ENCODE results near the gene RNF217.

RNF217 gene

GRCh38 chr6:124987999-124988591 is 25.9 kb downstream of the RNF217 start:
- Histone ChIP-seq H3K4me3 (ENCODE audit: low read depth, low read length) (no peak overlapping the region), H3K36me3 (no peaks in the 10 kb centered on the region), H3K27me3 (no peaks in the 10 kb centered on the region), H3K4me1 (peaks cover 3% of the 10 kb centered on the region; the same call in 1 of the 2 replicates), H3K9me3 (no peaks in the 10 kb centered on the region)
- TF ChIP-seq CTCF (IDR thresholded peaks at IDR 0.05; ENCODE audit: low read depth, low read length): no peak
- no peak for DNase-seq

- no peak for DNase-seq
- H3K27me3 ChIP-seq: no peaks in the 10 kb centered on the region
- TF ChIP-seq CTCF (IDR thresholded peaks at IDR 0.05; ENCODE audit: low read depth, low read length): no peak
- H3K4me3 ChIP-seq (ENCODE audit: low read depth, low read length): no peak overlapping the region
- H3K4me1 ChIP-seq: peaks cover 3% of the 10 kb centered on the region; the same call in 1 of the 2 replicates
- H3K9me3 ChIP-seq: no peaks in the 10 kb centered on the region
- no peaks in the 10 kb centered on the region for H3K36me3 ChIP-seq
Measured at GRCh38 chr6:124989136-124989983, 27.1 kb downstream of the RNF217 start.

DNA sequence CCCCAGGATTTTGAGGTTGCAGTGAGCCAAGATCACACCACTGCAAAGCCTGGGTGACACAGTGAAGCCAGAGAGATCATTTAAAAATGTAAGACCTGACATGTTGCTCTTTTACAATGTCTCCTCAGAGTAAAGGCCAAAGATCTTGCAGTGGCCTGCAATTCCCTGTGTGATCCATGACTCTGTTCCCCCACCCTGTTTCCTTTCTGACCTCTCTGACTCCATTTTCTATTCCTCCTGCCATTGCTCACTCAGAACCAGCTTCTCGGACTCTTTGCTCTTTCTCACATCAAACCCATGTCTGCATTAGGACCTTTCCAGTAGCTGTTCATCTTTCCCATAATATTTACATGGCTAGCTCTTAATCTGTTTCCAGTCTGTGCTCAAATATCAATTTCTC is 28.8 kb downstream of the RNF217 start:
- no peaks in the 10 kb centered on the region for H3K36me3 ChIP-seq
- no peaks in the 10 kb centered on the region for H3K4me1 ChIP-seq
- H3K9me3 ChIP-seq: no peaks in the 10 kb centered on the region
- H3K27me3 ChIP-seq: no peaks in the 10 kb centered on the region
- no peak for TF ChIP-seq CTCF (IDR thresholded peaks at IDR 0.05; ENCODE audit: low read depth, low read length)
- H3K4me3 ChIP-seq (ENCODE audit: low read depth, low read length): no peak overlapping the region
- no peak for DNase-seq

DNA sequence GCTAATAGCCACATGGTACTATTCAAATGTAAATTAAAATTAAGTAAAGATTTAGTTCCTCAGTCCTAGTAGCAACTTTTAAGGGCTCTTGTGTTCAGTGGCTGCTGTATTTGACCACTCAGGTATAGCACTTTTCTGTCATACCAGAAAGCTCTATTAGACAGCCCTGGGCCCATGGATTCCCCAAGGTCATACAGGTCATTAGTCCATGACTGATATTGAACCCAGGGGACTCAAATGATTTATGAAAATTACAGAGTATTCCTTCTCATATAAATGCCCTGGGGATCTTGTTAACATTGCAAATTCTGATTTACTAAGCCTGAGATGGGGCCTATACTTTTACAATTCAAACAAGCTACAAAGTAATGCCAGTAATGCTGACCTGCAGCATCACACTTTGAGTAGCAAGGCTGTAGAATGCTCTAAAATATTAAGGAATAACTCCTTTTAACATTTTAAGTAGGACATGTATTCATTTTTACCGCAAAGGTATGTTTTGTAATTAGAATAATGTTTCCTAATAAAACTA is 29.6 kb downstream of the RNF217 start:
- H3K27me3 ChIP-seq: no peaks in the 10 kb centered on the region
- H3K4me1 ChIP-seq: no peaks in the 10 kb centered on the region
- no peaks in the 10 kb centered on the region for H3K9me3 ChIP-seq
- no peak for DNase-seq
- TF ChIP-seq CTCF (IDR thresholded peaks at IDR 0.05; ENCODE audit: low read depth, low read length): no peak
- no peak overlapping the region for H3K4me3 ChIP-seq (ENCODE audit: low read depth, low read length)
- no peaks in the 10 kb centered on the region for H3K36me3 ChIP-seq

GRCh38 chr6:124993327-124993726 is 31.1 kb downstream of the RNF217 start:
- Histone ChIP-seq H3K9me3 (no peaks in the 10 kb centered on the region), H3K4me3 (ENCODE audit: low read depth, low read length) (no peak overlapping the region), H3K36me3 (no peaks in the 10 kb centered on the region), H3K4me1 (no peaks in the 10 kb centered on the region), H3K27me3 (no peaks in the 10 kb centered on the region)
- DNase-seq: no peak
- TF ChIP-seq CTCF (IDR thresholded peaks at IDR 0.05; ENCODE audit: low read depth, low read length): no peak

GRCh38 chr6:124994648-124995047 is 32.4 kb downstream of the RNF217 start:
- Histone ChIP-seq H3K27me3 (no peaks in the 10 kb centered on the region), H3K4me1 (no peaks in the 10 kb centered on the region), H3K4me3 (ENCODE audit: low read depth, low read length) (no peak overlapping the region), H3K9me3 (no peaks in the 10 kb centered on the region), H3K36me3 (no peaks in the 10 kb centered on the region)
- DNase-seq: no peak
- no peak for TF ChIP-seq CTCF (IDR thresholded peaks at IDR 0.05; ENCODE audit: low read depth, low read length)
